Measurements from ENCODE around the gene KCNQ1.

The KCNQ1 gene

DNA sequence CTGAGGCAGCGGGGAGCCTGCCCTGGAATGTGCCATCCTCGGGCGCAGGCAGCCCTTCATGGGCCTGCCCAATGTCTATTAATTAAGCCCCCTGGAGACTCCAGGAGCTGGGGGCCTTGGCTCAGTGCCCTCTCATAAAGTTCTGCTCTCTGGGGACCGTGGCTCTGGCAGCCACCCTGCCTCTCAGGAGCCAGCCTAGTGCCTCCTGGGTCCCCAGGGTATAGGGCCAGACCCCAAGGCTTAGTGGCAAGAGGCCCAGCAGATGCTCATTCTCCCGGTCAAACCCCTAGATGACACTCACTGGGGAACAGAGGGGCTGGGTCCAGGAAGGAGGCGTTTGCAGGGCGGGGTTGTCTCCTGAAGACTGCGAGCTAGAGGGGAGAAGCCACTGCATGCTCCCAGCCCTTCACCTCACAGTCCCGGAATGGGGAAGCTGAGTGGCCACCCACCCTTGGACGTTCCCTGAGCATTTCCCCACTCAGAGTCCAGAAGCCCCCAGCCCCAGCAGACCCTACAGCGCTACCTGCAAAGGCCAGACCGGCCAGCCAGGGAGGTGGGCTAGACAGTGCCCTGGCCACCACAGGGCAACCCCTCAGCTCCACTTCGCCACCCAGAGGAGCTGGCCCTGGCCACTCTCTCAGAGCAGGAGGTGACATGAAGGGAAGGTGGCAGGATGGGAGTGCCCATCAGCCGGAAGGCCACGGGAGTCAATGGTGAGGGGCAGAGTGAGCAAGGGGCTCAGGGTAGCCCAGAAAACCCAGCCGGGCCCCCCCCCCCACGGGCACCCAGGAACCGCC lies 357.8 kb downstream of the KCNQ1 start:
- H3K4me3 ChIP-seq (ENCODE audit: low read length): no peak overlapping the region
- DNase-seq (ENCODE audit: low read depth): no peak
- TF ChIP-seq, protein P1, sequence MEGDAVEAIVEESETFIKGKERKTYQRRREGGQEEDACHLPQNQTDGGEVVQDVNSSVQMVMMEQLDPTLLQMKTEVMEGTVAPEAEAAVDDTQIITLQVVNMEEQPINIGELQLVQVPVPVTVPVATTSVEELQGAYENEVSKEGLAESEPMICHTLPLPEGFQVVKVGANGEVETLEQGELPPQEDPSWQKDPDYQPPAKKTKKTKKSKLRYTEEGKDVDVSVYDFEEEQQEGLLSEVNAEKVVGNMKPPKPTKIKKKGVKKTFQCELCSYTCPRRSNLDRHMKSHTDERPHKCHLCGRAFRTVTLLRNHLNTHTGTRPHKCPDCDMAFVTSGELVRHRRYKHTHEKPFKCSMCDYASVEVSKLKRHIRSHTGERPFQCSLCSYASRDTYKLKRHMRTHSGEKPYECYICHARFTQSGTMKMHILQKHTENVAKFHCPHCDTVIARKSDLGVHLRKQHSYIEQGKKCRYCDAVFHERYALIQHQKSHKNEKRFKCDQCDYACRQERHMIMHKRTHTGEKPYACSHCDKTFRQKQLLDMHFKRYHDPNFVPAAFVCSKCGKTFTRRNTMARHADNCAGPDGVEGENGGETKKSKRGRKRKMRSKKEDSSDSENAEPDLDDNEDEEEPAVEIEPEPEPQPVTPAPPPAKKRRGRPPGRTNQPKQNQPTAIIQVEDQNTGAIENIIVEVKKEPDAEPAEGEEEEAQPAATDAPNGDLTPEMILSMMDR (IDR thresholded peaks at IDR 0.05; ENCODE audit: insufficient read depth, low read depth, low read length, missing control alignments): no peak

DNA sequence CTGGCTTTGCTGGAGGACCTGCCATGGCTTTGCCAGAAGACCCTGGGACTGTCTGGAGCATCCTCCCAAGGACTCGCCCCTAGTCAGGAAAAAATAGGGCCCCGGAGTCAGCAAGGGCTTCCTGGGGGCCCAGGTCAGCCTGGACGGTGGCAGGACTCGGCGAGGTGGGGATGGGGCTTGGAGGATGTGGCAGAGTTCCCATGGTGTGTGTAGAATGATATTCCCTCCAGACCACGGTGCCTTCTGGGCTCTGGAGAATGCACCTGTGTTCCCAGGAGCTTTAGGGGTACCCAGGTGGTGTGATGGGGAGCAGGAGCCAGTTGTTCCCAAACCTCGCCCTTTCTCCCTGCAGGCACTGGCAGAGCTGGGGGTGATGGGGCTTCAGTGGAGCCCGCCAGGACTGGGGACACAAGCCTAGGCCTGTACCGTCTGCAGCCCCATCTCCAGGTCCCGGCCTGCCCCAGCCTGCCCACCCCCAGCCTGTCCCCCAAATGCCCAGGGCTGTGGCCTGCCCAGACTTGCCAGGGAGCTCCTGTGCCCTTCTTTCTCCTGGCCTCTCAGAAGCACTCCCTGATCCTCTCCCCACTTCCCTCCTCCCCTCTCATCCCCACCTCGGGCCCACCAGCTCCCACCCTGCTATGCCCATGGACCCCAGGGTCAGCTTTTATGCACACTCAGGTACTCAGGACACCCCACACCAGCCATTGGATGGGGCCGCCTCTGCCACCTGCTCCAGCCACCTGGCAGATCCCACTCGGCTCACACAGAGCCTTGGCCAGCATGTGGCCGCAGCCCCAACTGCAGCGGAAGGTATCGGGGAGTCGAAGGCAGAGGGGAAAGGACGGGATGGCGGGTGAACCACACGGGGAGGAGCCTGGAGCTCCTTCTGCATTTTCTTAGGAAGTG lies 358.6 kb downstream of the KCNQ1 start:
- TF ChIP-seq, protein P1 (IDR thresholded peaks at IDR 0.05; ENCODE audit: insufficient read depth, low read depth, low read length, missing control alignments): no peak
- no peak overlapping the region for H3K4me3 ChIP-seq (ENCODE audit: low read length)
- peak; percentile 40 for DNase-seq (ENCODE audit: low read depth)

DNA sequence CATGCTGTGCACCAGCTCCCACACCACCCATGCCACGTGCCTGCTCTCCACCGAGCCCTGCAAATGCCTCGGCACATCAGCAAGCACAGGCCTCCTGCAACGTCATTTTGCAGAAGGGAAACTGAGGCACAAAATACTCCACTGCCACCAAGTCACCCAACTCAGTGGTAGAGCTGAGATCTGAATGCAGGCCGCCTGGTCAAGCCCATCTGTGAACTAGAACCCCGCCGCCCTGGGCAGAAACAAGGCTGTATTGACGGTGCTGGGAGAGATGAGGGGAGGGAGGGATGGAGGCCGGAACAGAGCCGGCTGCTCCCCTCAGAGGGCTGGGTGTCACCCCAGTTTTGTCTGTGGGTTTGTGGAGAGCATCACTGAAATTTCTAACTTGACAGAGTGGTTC lies 359.4 kb downstream of the KCNQ1 start:
- TF ChIP-seq, protein P1 (IDR thresholded peaks at IDR 0.05; ENCODE audit: insufficient read depth, low read depth, low read length, missing control alignments): no peak
- H3K4me3 ChIP-seq (ENCODE audit: low read length): no peak overlapping the region
- no peak for DNase-seq (ENCODE audit: low read depth)

GRCh38 chr11:2804701-2805387 lies 360.0 kb downstream of the KCNQ1 start:
- no peak for DNase-seq (ENCODE audit: low read depth)
- no peak overlapping the region for H3K4me3 ChIP-seq (ENCODE audit: low read length)
- TF ChIP-seq, protein P1 (IDR thresholded peaks at IDR 0.05; ENCODE audit: insufficient read depth, low read depth, low read length, missing control alignments): no peak

GRCh38 chr11:2805388-2806056 lies 360.7 kb downstream of the KCNQ1 start:
- TF ChIP-seq, protein P1 (IDR thresholded peaks at IDR 0.05; ENCODE audit: insufficient read depth, low read depth, low read length, missing control alignments): no peak
- no peak for DNase-seq (ENCODE audit: low read depth)

GRCh38 chr11:2806351-2807024 lies 361.7 kb downstream of the KCNQ1 start:
- TF ChIP-seq, protein P1 (IDR thresholded peaks at IDR 0.05; ENCODE audit: insufficient read depth, low read depth, low read length, missing control alignments): no peak
- DNase-seq (ENCODE audit: low read depth): no peak
- H3K4me3 ChIP-seq (ENCODE audit: low read length): no peak overlapping the region

More at GRCh38 chr11:2805388-2806056, 360.7 kb downstream of the KCNQ1 start:
- no peak overlapping the region for H3K4me3 ChIP-seq (ENCODE audit: low read length)

All from epithelial cell of esophagus (primary cell).